Measurements from ENCODE around the gene CWC27. TPM values are rescaled to one million over a fixed set of nuclear protein-coding genes. Genes with fewer than 3 reads are reported as not detected.
A peak's percentile ranks its signal among the peaks of the same experiment; 100 is the strongest.
"Not testable (repeated sequence)": the region's sequence is repeated elsewhere in the genome, so short reads cannot be mapped to it uniquely, and the experiment has no call there.

The CWC27 gene
- total RNA-seq, 1 donor from 2014 or later = 21.1 TPM

DNA sequence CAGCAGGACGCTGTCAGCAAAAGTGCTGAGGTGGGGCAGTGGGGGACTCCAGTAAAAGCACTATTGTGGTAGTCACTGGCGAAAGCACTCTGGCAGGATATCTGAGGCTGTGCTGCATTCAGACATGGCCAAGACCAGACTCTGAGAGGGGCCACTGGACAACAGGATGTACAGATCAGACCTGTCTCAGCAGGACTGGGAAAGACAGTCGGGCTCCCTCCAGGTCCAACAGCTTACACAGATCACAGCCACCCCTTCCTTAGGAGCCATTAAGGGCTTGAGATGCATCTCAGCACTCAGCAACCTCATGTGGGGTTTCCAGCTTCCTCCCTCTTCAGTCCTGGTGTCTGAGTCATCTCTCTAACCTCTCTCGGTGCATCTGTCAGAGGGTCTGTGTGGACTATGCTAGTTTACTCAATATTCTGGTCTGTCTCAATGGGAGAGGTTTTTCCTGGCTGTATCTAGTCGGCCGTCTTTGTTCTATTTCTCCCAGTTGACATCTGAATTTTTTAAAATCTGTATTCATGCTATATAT is 154.5 kb downstream of the CWC27 start:
- no peak for DNase-seq (ENCODE audit: low spot score)

- DNase-seq (ENCODE audit: low spot score) = no peak
Measured at GRCh38 chr5:64925123-64925522, 156.4 kb downstream of the CWC27 start.

- no peak for DNase-seq (ENCODE audit: low spot score)
Measured at GRCh38 chr5:64929833-64930232, 161.1 kb downstream of the CWC27 start.

DNA sequence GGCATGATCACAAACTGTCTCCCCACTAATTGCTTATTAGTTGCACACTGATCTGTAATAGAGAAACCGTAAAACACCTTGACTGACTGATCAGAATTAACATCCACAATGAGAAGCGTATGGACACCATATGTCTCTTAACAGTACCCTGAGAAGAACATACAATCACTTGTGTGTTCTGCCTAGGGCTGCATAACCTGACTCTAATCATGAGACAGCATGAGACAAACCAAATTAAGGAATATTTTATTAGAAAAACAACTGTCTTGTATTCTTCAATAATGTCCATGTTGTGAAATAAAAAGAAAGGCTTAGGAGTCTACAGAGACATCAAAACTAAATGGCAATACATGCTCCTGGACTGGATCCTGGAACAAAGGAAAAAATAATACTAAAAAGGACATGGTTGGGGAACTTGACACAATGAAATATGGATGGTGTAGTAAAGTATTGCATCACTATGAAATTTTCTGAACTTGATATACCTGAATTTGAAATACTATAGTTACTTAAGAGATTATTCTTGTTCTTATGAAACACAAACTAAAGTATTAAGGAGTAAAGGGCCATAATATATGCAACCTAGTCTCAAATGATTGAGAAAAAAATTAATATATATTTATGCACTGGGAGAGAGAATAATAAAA is 162.1 kb downstream of the CWC27 start:
- DNase-seq (ENCODE audit: low spot score) = no peak

DNA sequence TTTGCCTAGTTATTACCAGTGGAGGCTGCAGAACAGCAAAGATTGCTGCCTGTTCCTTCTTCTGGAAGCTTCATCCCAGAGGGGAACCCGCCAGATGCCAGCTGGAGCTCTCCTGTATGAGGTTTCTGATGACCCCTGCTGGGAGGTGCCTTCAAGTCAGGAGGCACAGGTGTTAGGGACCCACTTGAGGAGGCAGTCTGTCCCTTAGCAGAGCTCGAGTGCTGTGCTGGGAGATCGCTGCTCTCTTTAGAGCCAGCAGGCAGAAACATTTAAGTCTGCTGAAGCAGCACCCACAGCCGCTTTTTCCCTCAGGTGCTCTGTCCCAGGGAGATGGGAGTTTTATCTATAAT is 170.7 kb downstream of the CWC27 start:
- not testable (repeated sequence) for DNase-seq (ENCODE audit: low spot score)

- DNase-seq (ENCODE audit: low spot score) = peak; percentile 70
Measured at GRCh38 chr5:64939772-64940510, 171.2 kb downstream of the CWC27 start.

GRCh38 chr5:64942460-64942859 is 173.7 kb downstream of the CWC27 start:
- DNase-seq (ENCODE audit: low spot score) = no peak

- DNase-seq (ENCODE audit: low spot score) = no peak
Measured at GRCh38 chr5:64944868-64945267, 176.1 kb downstream of the CWC27 start.

GRCh38 chr5:64947031-64947430 is 178.3 kb downstream of the CWC27 start:
- no peak for DNase-seq (ENCODE audit: low spot score)

- DNase-seq (ENCODE audit: low spot score) = no peak
Measured at GRCh38 chr5:64947801-64948200, 179.1 kb downstream of the CWC27 start.

- DNase-seq (ENCODE audit: low spot score) = no peak
Measured at GRCh38 chr5:64949331-64949730, 180.6 kb downstream of the CWC27 start.

DNA sequence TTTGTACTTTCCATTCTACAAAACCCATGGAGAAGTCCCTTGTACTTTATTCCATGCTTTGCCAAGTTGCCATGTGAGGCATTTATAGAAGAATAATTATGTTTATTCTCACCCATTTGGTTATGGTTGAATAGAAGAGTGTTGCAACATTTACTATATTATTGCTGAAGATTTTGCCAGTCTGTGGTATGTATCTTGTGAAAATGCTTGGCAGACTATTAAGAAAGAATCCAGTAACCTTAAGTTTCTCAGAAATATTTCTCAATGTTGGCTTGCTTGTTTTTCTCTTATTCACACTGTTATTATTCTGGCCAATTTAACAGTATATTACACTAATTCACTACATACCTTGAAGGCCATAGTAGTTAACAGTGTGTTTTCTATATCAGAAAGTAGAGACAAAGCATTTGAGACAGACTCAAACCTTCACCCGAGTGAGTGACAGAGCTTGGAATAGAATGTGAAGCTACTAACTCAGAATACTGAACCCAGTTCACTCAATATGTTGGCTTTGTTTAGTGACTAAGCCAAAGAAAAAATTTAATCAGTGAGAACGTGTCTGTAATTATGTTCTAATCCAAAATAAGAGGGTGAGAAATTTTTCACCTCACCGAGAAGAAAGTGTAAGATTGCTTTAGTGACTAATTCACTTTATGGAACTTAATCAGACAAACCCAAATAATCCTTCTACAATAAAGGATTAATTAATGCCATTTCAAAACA is 184.4 kb downstream of the CWC27 start:
- DNase-seq (ENCODE audit: low spot score) = no peak

DNA sequence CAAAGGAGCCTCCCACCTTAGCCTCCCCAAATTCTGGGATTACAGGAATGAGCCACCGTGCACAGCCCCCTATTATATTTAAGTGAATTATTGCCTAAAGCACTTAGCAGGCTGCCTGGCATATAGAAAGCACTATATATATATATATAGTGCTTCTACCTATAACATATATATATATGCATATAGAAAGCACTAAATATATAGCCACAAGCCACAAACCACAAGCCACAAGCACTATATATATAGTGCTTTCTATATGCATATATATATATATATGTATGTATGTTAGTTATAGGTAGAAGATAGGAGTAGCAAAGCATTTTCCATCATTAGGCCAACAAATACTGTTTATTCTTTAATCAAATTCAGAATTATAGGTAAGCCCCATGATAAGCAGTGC is 185.8 kb downstream of the CWC27 start:
- DNase-seq (ENCODE audit: low spot score) = no peak

- no peak for DNase-seq (ENCODE audit: low spot score)
Measured at GRCh38 chr5:64958757-64959391, 190.1 kb downstream of the CWC27 start.

DNA sequence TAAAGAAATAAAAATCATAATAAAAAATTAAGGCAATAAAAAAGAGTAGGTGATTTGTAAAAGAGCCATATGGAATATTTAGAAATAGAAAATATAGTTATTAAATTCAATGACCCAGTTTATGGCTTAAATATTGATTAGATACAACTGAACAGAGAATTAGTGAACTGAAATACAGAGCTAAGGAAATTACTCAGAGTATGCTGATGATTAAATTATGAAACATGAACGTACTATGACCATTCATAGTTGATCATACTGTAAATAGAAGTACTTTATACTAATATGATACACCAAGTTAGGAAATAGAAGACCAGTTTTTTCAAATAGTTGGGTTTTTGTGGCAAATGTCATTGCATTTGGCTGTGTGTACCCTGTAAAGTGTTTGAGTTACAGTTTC is 194.5 kb downstream of the CWC27 start:
- no peak for DNase-seq (ENCODE audit: low spot score)

DNA sequence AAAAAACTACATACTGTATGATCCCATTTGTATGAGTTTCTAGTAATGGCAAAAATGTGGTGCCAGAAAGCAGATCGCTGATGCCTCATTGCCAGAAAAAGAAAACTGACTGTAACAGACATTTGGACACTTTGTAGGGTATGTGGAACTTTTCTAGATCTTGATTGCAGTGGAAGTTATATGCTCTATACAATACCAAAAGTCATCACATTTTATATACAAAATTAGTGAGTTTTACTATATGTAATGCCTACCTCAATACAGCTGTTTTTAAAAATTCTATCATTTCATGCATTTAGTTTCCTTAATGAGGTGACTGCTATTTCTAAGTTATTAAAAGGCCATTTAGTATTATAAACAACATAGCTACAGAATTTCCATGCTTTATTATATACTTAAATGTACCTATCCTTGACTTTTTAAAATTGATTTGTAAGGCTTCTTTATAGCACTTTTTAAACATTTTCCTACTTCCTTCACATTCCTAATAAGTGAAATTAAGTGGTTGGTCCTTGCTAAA is 199.9 kb downstream of the CWC27 start:
- DNase-seq (ENCODE audit: low spot score) = no peak

- DNase-seq (ENCODE audit: low spot score) = no peak
Measured at GRCh38 chr5:64969578-64969977, 200.8 kb downstream of the CWC27 start.

GRCh38 chr5:64971513-64971912 is 202.8 kb downstream of the CWC27 start:
- no peak for DNase-seq (ENCODE audit: low spot score)

GRCh38 chr5:64971990-64972389 is 203.3 kb downstream of the CWC27 start:
- no peak for DNase-seq (ENCODE audit: low spot score)

DNA sequence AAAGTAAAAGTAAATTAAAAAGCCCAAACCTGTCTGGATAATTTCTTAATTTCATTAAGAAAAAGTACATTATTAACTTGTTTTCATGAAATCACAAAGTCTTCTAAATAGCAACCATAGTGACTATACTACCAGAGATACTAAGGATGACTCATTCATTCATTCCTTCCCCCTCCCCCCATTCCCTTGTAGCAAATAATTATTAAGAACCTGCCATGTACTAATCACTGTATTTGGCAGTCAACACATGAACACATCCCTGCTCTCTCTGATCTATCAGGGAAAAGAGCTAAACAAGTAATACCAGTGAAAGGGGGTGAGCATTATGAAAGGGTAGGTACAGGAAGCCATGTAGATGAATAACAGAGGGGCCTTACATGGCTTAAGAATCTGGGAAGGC is 203.9 kb downstream of the CWC27 start:
- no peak for DNase-seq (ENCODE audit: low spot score)

DNA sequence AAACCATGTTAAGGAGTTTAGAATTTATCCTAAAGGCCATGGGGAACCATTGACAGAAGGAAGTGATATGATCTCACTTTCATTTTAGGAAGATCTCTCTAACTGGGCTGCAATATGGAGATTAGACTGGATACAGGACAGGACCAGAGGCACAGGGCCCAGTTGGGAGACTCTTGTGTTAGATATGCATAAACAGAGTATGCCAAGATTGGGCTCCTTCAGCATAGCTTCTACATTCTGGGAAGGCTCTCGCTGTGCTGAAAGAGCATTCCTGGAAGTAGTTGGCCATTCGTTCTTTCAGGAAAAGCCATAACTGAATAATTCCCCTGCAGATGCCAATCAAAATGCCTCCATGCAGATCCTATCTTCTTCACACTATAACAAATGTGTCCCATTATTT is 204.5 kb downstream of the CWC27 start:
- DNase-seq (ENCODE audit: low spot score) = no peak

GRCh38 chr5:64977779-64978178 is 209.0 kb downstream of the CWC27 start:
- DNase-seq (ENCODE audit: low spot score) = no peak
